GM19468 (cell line): ENCODE measurements around the gene ADAM8.
A peak's percentile ranks its signal among the peaks of the same experiment; 100 is the strongest.
"Not testable (repeated sequence)": the region's sequence is repeated elsewhere in the genome, so short reads cannot be mapped to it uniquely, and the experiment has no call there.

Source experiments
- ATAC-seq: cut with Tn5 transposase; IDR thresholded peaks from one replicate; pipeline ENCODE4 v1.9.1; 2021; ENCODE audit warnings: mild to moderate bottlenecking, moderate library complexity, moderate number of reproducible peaks; ENCODE audit not compliant: unreplicated experiment; ENCODE audit errors: extremely low read depth

ADAM8 gene

DNA sequence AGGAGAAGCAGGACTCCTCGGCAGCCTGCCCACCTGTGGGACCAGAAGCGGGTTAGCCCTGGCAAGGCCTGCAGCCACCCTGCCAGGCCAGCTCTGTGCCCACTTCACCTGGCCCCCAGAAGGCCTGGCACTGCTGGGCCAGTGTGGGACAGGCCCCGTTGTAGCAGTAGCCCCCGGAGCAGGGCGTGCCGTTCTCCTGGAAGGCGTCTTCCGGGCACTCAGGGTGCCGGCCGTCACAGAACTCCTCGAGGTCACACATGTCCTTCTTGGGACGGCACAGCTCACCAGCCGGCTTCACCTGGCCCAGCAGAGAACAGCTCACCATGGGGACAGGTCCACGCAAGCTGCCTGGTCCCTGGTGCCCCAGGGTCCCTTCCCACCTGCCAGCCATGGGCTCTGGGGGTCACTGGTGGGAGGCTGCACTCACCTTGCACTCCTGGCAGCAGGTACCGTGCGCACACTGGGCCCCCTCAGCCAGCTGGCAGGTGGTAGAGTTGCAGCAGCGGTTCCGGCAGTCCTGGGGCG lies 5.8 kb downstream of the ADAM8 start:
- ATAC-seq = no peak

DNA sequence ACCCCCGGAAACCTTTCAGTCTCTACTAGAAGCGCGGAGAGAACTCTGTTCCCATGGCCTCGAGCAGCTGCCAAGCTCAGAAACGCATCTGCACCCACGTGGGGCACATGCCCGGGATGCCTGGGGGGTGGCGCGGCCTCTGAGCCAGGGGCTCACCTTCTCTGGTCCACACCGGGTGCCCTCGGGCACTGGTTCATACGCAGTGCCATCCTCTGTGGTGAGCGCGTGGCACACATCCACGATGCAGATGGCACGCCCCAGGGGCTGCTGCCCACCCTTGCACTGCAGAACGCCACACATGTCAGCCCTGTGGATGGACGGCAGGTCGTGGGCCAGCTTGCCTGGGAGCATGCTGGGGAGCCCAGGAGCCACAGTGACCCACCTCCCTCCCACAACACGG lies 6.5 kb downstream of the ADAM8 start:
- no peak for ATAC-seq

DNA sequence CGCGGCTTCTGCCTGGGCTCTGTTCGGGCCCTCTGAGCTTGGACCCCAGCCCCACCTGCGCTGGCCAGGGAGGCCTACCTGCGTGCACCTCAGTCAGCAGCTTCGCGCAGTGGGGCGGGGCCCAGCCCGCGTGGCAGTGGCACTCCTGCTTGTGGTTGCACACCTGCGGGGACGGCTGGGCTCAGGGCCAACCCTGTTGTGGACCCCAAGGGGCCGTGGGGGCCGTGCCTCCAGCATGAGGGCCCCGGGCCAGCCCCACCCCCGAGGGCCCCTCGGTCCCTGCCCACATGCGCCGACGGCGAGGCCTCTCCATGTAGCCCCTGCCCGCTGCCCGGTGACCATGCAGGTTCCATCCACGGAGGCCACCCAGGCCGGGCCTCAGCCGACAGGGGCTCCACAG lies 7.3 kb downstream of the ADAM8 start:
- ATAC-seq = no peak

DNA sequence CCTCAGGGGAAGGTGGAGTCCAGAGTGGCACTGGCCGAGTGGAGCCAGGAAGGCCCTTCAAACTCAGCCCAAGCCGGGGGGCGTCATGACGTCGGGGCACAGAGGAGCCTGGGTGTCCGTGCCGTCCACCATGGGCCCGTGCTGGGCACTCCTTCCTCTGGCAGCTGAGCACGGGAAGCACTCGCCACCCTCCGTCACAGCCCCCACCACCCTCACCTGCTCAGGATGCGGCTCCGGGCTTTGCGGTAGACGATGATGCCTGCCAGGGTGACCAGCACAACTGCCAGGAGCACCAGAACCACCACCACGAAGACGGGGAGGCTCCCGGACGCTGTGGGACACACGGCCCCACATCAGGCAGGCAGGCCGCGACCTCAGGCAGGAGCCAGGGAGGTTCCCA lies 8.1 kb downstream of the ADAM8 start:
- ATAC-seq = no peak

DNA sequence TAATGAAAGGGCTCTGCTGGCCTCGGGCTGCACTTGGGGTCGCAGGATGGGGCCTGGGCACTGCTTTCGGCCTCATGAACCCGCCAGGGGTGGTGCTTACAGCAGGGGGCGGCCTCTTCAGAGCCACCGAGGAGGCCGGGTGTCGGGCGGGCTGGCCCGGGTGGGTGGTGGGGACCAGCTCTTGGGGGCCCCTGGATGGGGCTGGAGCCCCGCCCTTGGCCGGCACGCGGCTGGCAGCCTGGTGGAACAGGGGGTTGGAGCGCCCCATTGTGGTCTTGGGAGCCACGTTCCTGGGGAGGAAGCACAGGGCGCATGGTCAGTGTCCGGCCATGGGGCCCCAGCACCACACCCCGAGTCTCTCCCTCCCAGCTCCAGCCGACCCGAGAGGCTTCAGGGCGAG lies 8.8 kb downstream of the ADAM8 start:
- ATAC-seq = no peak

DNA sequence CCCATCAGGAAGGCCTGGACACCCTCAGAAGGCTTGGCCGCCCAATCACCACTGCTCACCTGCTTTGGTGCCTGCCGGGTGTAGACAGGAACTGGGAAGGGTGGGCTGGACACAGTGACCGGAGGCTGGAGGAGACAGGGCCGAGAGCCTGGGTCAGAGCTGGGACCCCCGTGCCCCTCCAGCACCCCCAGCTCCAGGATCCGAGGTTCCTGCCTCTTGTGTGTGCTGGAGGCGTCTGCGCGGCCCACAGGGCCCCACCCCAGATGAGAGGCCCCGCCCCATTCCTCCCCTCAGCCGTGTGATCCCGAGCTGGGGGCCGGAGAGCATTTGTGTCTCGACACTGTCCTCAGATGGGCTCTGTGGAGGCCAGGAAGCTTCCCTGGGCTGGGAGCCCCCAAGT lies 9.4 kb downstream of the ADAM8 start:
- ATAC-seq = no peak

DNA sequence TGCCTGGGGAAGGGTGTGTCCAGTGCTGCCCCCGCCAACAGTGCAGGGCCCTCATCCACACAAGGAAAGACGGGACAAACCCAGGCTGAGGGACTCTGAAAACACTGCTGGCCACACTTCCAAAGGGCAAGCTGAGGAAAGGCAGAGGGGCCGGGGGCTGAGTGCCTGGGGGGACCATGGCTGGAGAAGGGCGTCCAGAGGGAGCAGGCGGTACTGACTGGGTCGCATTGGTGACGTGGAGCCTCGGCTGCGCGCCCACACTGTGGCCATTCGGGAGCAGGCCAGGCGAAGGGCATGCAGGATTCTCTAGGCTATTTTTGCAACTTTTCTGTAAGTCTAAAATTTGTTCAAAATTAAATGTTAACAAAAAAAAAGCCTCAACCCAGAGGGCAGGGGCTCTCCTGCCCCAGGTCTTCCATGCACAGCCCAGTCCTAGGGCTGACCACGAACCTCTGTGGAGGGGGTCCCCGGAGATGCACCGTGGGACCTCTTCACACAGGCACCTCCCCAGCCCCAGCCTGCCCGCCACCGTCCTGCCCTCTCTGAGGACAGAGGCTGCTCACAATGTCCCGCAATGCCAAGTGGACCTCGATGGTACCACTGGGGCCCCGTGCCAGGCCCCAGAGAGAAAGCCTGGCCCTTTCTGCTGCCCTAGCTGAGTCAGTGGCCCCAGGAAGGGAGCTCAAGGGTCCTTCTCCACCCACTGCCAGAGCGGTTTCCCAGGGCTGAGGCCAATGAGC lies 10.4 kb downstream of the ADAM8 start:
- ATAC-seq = no peak

DNA sequence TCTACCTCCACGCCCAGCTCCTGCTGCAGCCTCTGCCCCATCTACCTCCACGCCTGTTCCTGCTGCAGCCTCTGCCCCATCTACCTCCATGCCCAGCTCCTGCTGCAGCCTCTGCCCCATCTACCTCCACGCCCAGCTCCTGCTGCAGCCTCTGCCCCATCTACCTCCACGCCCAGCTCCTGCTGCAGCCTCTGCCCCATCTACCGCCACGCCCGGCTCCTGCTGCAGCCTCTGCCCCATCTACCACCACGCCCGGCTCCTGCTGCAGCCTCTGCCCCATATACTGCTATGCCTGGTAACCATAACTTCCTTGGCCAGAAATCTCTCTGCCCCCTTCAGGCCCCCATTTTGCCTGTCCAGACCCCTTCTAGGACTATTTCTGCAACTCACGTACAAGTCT lies 11.6 kb downstream of the ADAM8 start:
- not testable (repeated sequence) for ATAC-seq

DNA sequence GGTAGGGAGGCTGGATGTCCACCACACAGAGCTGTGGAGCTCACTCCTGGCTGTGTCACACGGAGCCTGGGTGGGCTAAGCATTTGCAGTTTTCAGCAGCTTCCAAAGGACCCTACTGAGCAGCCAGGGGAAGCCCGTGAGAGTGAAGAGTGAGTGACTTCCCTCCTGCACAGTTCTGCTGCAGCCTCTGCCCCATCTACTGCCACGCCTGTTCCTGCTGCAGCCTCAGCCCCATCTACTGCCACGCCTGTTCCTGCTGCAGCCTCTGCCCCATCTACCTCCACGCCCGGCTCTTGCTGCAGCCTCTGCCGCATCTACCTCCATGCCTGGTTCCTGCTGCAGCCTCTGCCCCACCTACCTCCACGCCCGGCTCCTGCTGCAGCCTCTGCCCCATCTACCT lies 12.2 kb downstream of the ADAM8 start:
- ATAC-seq = no peak

DNA sequence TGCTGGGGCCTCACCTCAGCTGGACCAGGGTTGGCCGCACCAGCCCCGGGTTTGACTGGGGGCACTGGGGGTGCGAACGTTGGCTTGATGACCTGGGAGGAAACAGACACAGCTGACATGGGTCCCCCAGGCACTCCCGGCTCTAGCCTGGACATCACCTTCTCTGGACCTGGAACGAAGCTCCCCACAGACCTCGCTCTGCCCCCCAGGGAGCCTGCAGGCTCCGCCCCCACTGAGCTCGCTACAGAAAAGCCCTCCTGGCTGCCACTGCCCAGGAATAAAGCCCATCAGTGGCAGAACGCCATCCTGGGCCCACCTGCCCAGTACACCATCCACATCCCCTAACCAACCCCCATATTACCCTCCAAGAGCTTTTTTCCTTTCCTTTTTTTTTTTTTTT lies 13.0 kb downstream of the ADAM8 start:
- no peak for ATAC-seq

DNA sequence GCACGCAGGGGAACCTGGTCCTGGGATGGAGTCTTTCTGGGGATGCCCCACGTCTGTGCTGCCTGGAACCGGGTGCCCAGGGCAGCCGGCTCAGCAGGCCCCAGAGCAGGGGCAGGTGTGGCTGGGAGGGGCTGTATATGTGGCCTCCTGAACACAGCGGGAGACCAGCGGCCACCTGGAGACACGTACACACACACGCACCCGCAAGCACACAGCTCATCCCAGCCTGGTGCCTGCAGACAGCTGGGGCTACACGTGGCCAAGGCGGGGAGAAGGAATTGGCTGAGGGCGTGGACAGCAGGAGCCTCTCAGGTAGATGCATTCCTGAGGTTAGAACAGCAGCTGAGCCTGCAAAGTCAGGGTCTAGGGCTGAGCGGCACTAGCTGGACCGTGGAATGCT lies 14.0 kb downstream of the ADAM8 start:
- ATAC-seq = no peak

DNA sequence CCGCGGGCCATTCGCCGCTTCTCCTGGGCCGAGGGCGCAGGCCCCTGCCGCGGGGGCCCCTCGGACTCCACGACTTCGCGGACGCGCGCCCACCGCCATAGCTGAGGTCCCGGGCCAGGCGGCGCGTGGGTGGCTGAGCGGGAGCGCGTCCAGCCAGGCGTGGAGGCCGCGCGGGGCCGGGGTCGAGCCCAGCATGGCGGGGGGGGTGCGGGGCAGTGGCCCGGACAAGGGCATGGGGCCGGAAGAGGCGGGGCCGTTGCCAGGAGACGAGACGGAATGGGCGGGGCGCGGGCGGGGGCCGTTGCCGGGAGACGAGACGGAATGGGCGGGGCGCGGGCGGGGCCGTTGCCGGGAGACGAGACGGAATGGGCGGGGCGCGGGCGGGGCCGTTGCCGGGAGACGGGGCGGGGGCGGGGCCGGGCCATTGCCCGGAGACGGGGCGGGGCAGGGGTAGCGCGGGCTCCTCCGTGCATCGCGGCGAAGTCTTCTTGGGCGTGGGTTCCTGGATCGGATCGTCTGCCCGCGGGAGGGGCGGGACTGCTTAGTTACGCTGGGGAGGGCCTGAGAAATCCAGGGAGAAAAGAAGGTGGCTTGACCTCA lies 14.8 kb downstream of the ADAM8 start:
- ATAC-seq = peak; percentile 17

DNA sequence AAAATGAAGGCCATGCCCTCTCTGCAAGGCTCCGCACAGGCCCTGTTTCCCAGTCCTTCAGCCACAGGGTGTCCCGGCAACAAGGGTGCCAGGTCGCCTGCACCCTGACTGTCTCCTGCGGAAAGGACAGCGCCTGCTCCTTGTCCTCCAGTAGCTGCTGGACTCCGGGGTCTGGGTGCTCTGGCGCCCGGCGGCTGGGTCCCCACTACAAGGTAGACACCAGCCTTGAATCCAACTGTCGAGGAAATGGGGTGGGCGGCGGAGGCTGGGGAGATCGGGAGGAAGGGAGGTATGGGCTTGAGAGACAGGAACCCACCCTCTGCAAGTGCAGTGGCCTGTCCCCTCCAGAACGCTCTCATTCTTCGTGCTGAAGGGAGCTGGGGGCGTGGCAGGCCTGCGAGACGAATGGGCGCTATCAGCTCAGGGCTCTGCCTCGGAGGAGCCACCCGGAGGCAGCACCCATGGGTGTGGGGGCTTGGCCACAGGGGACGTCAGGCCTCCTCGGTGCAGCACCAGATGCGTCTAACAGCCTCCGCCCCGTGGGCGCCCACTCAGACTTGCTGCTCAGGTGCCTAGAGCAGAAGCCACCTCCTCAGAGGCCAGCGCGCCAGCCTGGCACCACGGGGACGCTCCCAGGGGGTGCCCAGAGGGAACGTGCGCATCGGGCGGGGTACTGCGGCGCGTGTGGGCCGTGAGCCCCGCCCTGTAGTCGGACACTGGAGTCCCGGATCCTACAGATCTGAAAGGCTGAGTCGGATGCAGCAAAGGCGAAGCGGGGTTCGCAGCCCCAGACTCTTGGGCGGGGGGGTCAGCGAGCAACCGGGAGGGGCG lies 15.6 kb downstream of the ADAM8 start:
- peak; percentile 27 for ATAC-seq

DNA sequence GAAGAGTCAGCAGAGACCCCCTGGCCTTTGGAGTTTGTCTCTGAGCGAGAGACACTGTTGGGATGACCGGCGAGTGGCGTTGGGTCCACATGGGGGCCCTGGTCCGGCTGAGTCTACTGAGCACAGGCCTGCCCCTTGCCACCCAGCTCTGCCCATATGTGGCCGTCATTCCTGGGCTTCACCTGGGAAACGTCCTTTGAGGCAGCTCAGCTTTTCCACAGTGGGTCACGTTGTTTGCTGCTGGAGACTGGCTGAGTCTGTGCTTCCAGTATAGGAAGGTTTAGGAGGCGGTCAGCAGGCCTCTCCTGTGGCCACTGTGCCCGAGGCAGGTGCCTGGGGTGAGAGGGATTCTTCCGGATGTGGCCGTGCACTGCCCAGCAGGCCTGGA lies 17.1 kb downstream of the ADAM8 start:
- no peak for ATAC-seq

DNA sequence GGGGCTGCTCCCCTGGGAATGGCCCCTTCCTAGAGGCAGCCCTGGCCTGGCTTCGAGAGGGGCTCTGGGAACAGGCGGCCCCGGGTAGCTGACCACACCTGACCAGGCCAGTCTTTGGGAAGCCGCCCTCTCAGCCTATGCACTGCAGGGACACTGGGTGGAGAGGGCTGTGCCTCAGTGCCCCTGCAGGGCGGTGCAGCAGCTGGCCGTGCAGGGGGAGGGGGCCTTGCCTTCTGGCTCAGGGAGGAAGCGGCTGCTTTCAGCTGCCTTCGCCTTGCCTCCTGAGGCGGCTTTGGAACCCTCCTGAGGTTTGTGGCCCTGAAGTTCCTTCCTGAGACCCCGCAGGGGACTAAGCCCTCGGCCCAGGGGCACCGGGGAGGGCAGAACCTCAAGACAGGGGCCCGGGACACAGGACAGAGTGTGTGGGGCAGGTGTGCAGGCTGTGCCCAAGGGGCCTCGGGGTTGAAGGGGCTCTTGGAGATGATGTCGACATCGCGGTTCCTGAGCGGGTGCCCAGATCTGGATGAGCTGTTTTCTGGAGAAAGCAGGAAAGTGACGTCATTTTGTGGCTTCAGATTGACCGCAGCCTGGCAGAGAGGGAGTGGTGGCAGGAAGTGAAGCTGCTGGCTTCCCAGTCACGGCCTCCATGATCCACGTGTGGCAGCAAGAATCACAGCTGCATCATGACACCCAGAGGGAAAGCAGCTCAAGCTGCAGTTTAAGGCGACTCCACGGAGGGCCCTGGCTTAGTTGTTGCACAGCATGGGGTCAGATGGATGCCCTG lies 17.7 kb downstream of the ADAM8 start:
- no peak for ATAC-seq

DNA sequence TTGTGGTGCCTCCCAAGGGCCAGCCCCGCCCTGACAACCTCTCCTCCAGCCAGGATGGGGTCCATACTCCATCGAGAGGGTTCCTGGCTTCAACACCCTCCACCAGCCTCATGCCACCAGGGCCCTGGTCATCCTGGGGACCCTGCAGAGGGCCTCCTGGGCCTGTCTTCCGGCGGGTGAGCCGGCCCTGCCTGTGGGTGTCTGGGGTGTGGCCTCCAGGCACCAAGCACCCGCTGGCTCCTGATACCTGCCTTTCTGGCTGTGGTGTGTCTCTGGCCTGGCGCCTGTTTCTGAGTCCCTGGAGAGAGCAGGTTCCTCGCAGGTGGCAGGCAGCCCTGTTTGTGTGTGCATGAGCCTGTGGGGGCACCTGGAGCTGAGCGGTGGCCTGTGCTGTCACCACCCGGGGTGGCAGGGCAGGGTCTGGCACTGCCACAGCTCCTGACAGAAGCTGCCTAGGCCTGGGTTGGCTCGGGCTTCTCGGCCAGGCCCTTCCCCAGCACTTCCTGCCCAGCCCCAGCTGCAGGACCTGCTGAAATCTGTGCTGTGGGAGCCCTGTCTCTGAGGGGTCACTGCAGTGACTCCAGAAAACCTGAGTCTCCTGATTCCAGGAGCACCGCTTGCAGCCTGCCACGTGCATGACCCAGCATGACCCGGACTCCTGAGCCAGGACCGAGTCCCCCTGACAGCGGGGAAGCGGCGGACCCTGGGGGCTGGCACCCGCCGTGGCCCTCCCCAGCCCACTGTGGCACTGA lies 18.4 kb downstream of the ADAM8 start:
- ATAC-seq = no peak

DNA sequence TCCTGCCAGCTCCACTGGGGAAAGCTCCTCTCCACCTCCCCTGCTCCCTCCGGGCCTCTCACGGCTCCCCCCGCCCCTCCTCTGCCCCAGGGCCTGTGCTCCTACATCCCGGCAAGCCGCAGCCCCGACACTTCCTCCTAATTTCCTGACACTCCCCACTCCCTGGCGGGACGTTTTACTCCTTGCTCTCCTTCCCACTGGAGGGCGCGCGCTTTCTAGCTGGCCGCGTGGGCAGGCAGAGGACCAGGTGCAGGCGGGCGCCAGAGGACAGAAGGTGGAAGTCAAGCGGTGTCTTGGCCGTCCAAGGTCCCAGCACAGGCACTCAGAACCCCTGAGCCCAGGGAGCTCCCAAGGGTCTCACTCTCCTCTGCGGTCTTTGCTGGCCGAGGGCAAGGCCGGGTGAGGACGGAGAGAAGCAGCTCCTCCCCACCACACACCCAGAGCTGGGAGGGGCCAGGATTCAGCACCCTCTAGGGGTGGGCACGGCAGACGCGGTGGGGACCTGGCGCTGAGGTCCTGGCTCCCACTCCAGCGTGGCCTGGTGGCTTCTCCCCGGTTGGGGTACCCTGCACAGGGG lies 19.1 kb downstream of the ADAM8 start:
- ATAC-seq = no peak

DNA sequence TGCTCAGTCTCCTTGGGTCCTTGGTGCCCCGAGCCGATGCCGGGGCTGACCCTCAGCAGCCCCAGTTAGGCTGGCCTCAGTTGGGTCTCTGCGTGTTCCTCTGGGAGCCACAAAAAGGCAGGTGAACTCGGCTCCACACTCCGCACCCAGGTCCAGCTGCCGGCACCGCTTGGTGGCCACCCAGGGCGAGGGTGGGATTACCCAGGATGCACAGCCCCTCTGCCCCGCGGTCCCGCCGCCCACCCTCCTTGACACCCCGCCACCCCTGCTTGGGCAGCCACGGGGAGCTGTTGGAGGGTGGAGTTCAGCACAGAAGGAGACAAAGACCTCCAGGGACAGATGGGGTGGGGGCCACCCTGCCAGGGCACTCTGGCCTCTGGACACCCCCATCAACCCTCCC lies 21.3 kb downstream of the ADAM8 start:
- ATAC-seq = no peak

DNA sequence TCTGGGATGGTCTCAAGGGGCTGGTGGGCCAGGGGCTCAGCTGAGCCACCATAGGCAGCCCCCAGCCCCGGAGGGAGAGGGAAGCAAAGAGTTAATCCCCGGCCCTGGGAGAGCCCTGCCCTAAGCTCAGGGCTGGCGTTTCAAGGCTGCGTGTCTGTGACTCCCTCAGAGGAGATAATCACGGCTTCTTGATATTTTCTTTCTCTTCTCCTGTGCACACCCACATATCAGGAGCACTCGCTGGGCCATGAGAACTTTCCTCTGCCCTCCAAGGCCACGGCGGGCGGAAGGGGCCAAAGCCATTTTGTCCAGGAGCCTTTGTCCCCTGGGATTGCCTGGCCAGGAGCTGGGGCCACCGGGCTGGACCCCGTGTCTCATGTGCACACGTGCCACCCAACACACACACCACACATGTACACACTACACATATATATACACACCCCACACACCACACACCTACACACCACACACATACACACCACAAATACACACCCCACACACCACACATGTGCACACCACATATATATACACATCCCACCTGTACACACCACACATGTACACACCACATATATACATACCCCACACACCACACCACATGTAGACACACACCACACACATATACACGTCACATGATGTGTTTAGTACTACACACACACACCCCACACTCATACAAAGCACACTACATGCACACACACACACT lies 22.1 kb downstream of the ADAM8 start:
- ATAC-seq = no peak
